Right atrium auricular region (tissue), 2 donors: Measurements from ENCODE around the gene ZYG11B. TPM values are rescaled to one million over a fixed set of nuclear protein-coding genes. Genes with fewer than 3 reads are reported as not detected.
"Not testable (repeated sequence)": the region's sequence is repeated elsewhere in the genome, so short reads cannot be mapped to it uniquely, and the experiment has no call there.

Experiments used
- DNase-seq: peaks from one replicate; pipeline ENCODE4 v3.0.0-alpha.2; 2019; ENCODE audit warnings: low spot score
- H3K27ac ChIP-seq, 2 donors: fragments of 200-600 bp; sonication (generic); 1 replicate in 1 of 2; 2 replicates in 1 of 2; pipeline ENCODE4 v1.5.1; 2016 to 2019
- H3K27me3 ChIP-seq, 2 donors: fragments of 200-600 bp; sonication (generic); one replicate each; pipeline versions ENCODE4 v1.5.1 to v1.6.0; 2017 to 2019
- H3K36me3 ChIP-seq: fragments of 200-600 bp; sonication (generic); one replicate; pipeline ENCODE4 v1.5.1; 2016
- H3K4me1 ChIP-seq, 2 donors: fragments of 200-600 bp; sonication (generic); one replicate each; pipeline versions ENCODE4 v1.5.1 to v1.6.0; 2017 to 2019
- H3K4me3 ChIP-seq, 2 donors: fragments of 200-600 bp; sonication (generic); 1 replicate in 1 of 2; 2 replicates in 1 of 2; pipeline ENCODE4 v1.5.1; 2017 to 2019; ENCODE audit warnings: mild to moderate bottlenecking in 1 of 2, moderate library complexity in 1 of 2
- H3K9me3 ChIP-seq, 2 donors: fragments of 200-600 bp; sonication (generic); one replicate each; pipeline ENCODE4 v1.5.1; 2019
- total RNA-seq, 2 donors: library from RNA; depleted of rRNA; stranded (reverse); fragments of >200 nt; gene quantifications; one replicate each; pipeline ENCODE4 v1.1.0, GENCODE V29; 2016
- TF ChIP-seq, protein P1 (sequence below), 2 donors: fragments of 200-600 bp; sonication (generic); IDR thresholded peaks; one replicate each; pipeline ENCODE4 v1.5.1; 2019; ENCODE audit warnings: antibody characterized with exemption in 2 of 2

The ZYG11B gene
- total RNA-seq, 2 donors from 2014 or later, result 44.1 to 70.7 TPM

DNA sequence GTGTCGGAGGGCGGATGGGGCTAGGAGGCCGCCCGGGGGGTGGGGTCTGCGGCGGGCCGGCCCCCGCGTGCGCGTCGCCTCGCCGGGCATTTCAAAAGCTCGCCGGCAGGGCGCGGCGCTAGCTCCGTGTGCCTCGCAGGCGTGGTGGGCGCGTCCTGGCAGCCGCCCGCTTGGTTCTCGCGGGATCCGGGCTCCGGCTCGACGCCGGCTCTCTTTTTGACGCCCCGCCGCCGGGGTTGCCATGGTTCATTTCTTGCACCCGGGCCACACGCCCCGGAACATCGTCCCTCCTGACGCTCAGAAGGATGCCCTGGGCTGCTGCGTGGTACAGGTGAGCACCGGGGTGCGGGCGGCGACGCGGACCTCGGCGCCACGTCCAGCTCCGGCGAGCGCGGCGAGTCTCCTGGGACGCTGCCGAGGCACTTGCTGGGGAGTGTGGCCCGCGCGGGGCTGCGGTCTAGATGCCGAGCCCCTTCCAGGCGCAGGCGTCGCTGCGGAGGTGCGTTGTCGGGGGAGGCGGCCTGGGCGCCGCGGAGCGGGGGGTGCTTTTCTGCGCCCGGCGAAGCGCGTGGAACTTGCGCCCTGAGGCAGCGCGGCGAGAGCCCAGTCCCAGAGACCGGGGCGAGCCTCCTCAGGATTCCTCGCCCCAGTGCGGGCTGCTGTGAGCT is 116.5 kb downstream of the ZYG11B start, which contains the start of gene ZYG11A:
Gene ZYG11A, plus strand, starts transcription at position 118 of the 668 bp plus-strand sequence. Its CDS starts 124 bp downstream, at position 242.
- TF ChIP-seq, protein P1, sequence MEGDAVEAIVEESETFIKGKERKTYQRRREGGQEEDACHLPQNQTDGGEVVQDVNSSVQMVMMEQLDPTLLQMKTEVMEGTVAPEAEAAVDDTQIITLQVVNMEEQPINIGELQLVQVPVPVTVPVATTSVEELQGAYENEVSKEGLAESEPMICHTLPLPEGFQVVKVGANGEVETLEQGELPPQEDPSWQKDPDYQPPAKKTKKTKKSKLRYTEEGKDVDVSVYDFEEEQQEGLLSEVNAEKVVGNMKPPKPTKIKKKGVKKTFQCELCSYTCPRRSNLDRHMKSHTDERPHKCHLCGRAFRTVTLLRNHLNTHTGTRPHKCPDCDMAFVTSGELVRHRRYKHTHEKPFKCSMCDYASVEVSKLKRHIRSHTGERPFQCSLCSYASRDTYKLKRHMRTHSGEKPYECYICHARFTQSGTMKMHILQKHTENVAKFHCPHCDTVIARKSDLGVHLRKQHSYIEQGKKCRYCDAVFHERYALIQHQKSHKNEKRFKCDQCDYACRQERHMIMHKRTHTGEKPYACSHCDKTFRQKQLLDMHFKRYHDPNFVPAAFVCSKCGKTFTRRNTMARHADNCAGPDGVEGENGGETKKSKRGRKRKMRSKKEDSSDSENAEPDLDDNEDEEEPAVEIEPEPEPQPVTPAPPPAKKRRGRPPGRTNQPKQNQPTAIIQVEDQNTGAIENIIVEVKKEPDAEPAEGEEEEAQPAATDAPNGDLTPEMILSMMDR (IDR thresholded peaks at IDR 0.05), result peak in 1 of 2 donors; percentile 43
- Histone ChIP-seq H3K36me3 (no peaks in the 10 kb centered on the region), H3K4me3 (peak within 1 kb of the TSS; percentile 18 to 49), H3K27me3 (peaks cover 0 to 13% of the 10 kb centered on the region in 2 donors), H3K27ac (no peak within 1 kb of the TSS), H3K9me3 (no peaks in the 10 kb centered on the region), H3K4me1 (peaks cover 0 to 10% of the 10 kb centered on the region in 2 donors)
- no peak for DNase-seq

DNA sequence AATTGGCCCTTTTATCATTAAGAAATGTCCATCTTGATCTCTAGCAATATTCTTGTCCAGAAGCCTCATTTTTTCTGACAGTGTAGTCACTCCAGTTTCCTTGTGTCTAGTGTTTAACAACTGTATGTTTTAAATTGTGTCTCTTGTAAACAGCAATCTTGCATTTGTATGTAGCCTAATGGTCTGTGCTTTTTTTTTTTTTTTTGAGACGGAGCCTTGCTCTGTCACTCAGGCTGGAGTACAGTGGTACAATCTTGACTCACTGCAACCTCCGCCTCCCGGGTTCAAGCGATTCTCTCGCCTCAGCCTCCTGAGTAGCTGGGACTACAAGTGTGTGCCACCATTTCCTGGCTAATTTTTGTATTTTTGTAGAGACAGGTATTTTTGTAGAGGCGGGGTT is 118.9 kb downstream of the ZYG11B start:
- not testable (repeated sequence) for H3K4me3 ChIP-seq, H3K36me3 ChIP-seq, H3K27ac ChIP-seq, H3K9me3 ChIP-seq, DNase-seq
- Histone ChIP-seq H3K27me3 (peaks cover 0 to 13% of the 10 kb centered on the region in 2 donors), H3K4me1 (peaks cover 0 to 10% of the 10 kb centered on the region in 2 donors)

DNA sequence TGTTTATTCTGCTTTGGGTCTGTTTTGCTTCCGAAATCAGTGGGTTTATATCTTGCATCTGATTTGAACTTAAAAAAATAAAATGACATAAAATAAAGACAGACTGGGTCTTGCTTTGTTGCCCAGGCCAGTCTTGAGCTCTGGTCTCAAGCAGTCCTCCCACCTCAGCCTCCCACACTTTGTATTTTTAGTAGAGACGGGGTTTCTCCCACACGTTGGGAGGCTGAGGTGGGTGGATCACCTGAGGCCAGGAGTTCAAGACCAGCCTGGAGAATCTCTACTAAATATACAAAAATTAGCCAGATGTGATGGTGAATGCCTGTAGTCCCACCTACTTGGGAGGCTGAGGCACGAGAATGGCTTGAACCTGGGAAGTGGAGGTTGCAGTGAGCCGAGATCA is 122.2 kb downstream of the ZYG11B start:
- Histone ChIP-seq H3K4me3 (no peak overlapping the region), H3K36me3 (no peaks in the 10 kb centered on the region), H3K27ac (no peak overlapping the region), H3K9me3 (no peaks in the 10 kb centered on the region), H3K4me1 (no peaks in the 10 kb centered on the region), H3K27me3 (no peaks in the 10 kb centered on the region)
- DNase-seq, result no peak
- TF ChIP-seq, protein P1 (IDR thresholded peaks at IDR 0.05), result no peak

DNA sequence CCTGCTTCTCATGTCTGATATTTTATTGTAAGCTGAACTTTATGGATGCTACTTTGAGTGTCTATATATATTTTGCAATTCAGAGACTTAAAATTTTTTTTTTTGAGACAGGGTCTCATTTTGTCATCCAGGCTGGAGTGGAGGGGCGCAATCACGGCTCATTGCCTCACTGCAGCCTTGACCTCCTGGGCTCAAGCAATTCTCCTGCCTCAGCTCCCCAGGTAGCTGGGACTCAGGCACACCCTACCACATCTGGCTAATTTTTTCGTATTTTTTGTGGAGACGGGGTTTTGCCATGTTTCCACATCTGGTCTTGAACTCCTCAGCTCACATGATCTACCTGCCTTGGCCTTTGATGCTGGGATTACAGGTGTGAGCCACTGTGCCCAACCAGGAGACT is 124.7 kb downstream of the ZYG11B start:
- TF ChIP-seq, protein P1 (IDR thresholded peaks at IDR 0.05), result no peak
- Histone ChIP-seq H3K4me1 (no peaks in the 10 kb centered on the region), H3K36me3 (no peaks in the 10 kb centered on the region), H3K4me3 (no peak overlapping the region), H3K27me3 (no peaks in the 10 kb centered on the region), H3K9me3 (no peaks in the 10 kb centered on the region), H3K27ac (no peak overlapping the region)
- no peak for DNase-seq

DNA sequence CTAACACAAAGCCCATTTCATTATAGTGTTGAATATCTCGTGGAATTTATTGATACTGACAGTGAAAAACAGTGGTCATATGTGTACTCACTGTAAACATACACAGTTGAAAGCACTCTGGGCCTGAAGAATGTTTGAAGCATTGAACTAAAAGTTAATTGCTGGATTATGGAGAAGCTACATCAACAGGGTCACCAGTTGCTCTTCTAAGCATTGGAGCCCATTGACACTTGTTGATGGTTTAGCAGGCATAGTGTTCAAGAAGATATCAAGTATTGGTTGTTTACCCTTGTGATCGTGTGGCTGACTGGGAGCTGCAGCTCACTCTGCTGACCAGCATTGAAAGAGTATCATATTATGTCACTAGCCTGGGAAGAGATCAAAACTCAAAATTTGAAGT is 126.6 kb downstream of the ZYG11B start:
- no peak for DNase-seq
- Histone ChIP-seq H3K27ac (no peak overlapping the region), H3K4me3 (no peak overlapping the region), H3K4me1 (no peaks in the 10 kb centered on the region), H3K27me3 (no peaks in the 10 kb centered on the region), H3K9me3 (no peaks in the 10 kb centered on the region), H3K36me3 (no peaks in the 10 kb centered on the region)
- TF ChIP-seq, protein P1 (IDR thresholded peaks at IDR 0.05), result no peak

GRCh38 chr1:52855584-52855983 is 129.3 kb downstream of the ZYG11B start:
- Histone ChIP-seq H3K27ac (no peak overlapping the region), H3K36me3 (no peaks in the 10 kb centered on the region), H3K4me1 (no peaks in the 10 kb centered on the region), H3K9me3 (no peaks in the 10 kb centered on the region), H3K27me3 (no peaks in the 10 kb centered on the region), H3K4me3 (no peak overlapping the region)
- TF ChIP-seq, protein P1 (IDR thresholded peaks at IDR 0.05), result no peak
- DNase-seq, result no peak
